ENCODE data around the gene PLCB1.

DNA sequence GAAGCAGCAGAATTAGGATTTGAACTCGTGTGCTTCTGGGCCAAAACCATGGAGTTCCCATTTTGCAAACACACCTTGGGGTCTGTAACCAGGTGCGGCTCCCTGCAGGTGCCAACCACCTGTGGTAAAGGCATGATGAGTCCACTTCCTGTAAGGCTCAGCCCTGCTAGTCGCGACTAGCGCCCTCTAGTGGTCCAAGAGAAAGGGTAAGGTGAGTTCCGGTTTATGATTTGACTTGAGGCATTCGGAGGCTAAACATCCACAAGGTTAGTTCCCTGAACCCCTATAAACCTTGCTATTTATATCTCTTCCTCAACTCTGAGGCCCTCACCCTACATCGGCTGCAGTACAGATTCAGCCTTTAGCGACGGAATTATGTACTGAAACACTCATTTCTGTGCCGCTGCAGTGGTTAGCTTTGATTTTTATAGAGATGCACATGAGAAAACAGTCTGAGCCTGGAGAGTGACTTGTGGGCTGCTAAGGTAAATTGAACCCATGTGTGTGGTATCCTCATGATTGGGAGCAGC is 173.4 kb downstream of the PLCB1 start:
- TF ChIP-seq, protein P1, sequence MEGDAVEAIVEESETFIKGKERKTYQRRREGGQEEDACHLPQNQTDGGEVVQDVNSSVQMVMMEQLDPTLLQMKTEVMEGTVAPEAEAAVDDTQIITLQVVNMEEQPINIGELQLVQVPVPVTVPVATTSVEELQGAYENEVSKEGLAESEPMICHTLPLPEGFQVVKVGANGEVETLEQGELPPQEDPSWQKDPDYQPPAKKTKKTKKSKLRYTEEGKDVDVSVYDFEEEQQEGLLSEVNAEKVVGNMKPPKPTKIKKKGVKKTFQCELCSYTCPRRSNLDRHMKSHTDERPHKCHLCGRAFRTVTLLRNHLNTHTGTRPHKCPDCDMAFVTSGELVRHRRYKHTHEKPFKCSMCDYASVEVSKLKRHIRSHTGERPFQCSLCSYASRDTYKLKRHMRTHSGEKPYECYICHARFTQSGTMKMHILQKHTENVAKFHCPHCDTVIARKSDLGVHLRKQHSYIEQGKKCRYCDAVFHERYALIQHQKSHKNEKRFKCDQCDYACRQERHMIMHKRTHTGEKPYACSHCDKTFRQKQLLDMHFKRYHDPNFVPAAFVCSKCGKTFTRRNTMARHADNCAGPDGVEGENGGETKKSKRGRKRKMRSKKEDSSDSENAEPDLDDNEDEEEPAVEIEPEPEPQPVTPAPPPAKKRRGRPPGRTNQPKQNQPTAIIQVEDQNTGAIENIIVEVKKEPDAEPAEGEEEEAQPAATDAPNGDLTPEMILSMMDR (IDR thresholded peaks at IDR 0.05; ENCODE audit: low read depth, low read length, poor library complexity, severe bottlenecking): peak; percentile 92
- TF ChIP-seq EZH2phosphoT487 (IDR thresholded peaks at IDR 0.05; ENCODE audit: borderline replicate concordance, low read length): no peak
